Measurements from ENCODE around the gene EPHA10. TPM values are rescaled to one million over a fixed set of nuclear protein-coding genes. Genes with fewer than 3 reads are reported as not detected.
A peak's percentile ranks its signal among the peaks of the same experiment; 100 is the strongest.
"Not testable (repeated sequence)": the region's sequence is repeated elsewhere in the genome, so short reads cannot be mapped to it uniquely, and the experiment has no call there.

EPHA10 gene
- polyA plus RNA-seq, 1 experiment = 0.04 TPM

- CTCF ChIA-PET = no interaction called here
- TF ChIP-seq CTCF (IDR thresholded peaks at IDR 0.05; ENCODE audit: insufficient read depth, low read depth, low read length) = no peak
- H3K36me3 ChIP-seq (ENCODE audit: control insufficient read depth, insufficient read depth, low read length) = no peaks in the 10 kb centered on the region
- H3K27me3 ChIP-seq (ENCODE audit: control insufficient read depth, insufficient read depth, low read length) = peaks cover 4% of the 10 kb centered on the region; the same call in 1 of the 2 replicates
- POLR2A ChIA-PET = no interaction called here
- DNase-seq (ENCODE audit: low read depth) = no peak
- H3K4me3 ChIP-seq (ENCODE audit: low read depth, low read length) = no peak overlapping the region
Observed at GRCh38 chr1:37739222-37739621, 25.7 kb downstream of the EPHA10 start.

GRCh38 chr1:37738619-37739018 lies 26.3 kb downstream of the EPHA10 start:
- H3K4me3 ChIP-seq (ENCODE audit: low read depth, low read length); CTCF ChIA-PET; POLR2A ChIA-PET; H3K36me3 ChIP-seq (ENCODE audit: control insufficient read depth, insufficient read depth, low read length); H3K27me3 ChIP-seq (ENCODE audit: control insufficient read depth, insufficient read depth, low read length); DNase-seq (ENCODE audit: low read depth): not testable (repeated sequence)

GRCh38 chr1:37737975-37738374 lies 26.9 kb downstream of the EPHA10 start:
- POLR2A ChIA-PET = not testable (repeated sequence)

GRCh38 chr1:37734629-37735591 lies 30.0 kb downstream of the EPHA10 start:
- ChIA-PET CTCF (no interaction called here), POLR2A (interaction anchor here (0.7 kb wide), 1 partner anchor 1284 kb away, joined by 3 read pairs; the partner anchor contains the start of gene OSCP1)
- no peak for TF ChIP-seq CTCF (IDR thresholded peaks at IDR 0.05; ENCODE audit: insufficient read depth, low read depth, low read length)
- Histone ChIP-seq H3K36me3 (ENCODE audit: control insufficient read depth, insufficient read depth, low read length) (no peaks in the 10 kb centered on the region), H3K27me3 (ENCODE audit: control insufficient read depth, insufficient read depth, low read length) (peaks cover 5% of the 10 kb centered on the region; the same call in 1 of the 2 replicates), H3K4me3 (ENCODE audit: low read depth, low read length) (peak overlapping the region; percentile 18)
- no peak for DNase-seq (ENCODE audit: low read depth)

More at GRCh38 chr1:37737975-37738374, 26.9 kb downstream of the EPHA10 start:
- CTCF ChIA-PET; DNase-seq (ENCODE audit: low read depth); H3K27me3 ChIP-seq (ENCODE audit: control insufficient read depth, insufficient read depth, low read length); H3K4me3 ChIP-seq (ENCODE audit: low read depth, low read length); H3K36me3 ChIP-seq (ENCODE audit: control insufficient read depth, insufficient read depth, low read length): not testable (repeated sequence)

- POLR2A ChIA-PET = no interaction called here
Observed at GRCh38 chr1:37732111-37732780, 32.7 kb downstream of the EPHA10 start.

More at GRCh38 chr1:37732111-37732780, 32.7 kb downstream of the EPHA10 start:
- Histone ChIP-seq H3K27me3 (ENCODE audit: control insufficient read depth, insufficient read depth, low read length) (peaks cover 6% of the 10 kb centered on the region; the same call in 1 of the 2 replicates), H3K36me3 (ENCODE audit: control insufficient read depth, insufficient read depth, low read length) (no peaks in the 10 kb centered on the region), H3K4me3 (ENCODE audit: low read depth, low read length) (no peak overlapping the region)
- CTCF ChIA-PET = no interaction called here
- DNase-seq (ENCODE audit: low read depth) = no peak
- no peak for TF ChIP-seq CTCF (IDR thresholded peaks at IDR 0.05; ENCODE audit: insufficient read depth, low read depth, low read length)
